GM18507 (cell line): ENCODE results near the gene DENND11.

Experiments
- DNase-seq: peaks from one replicate; pipeline ENCODE4 v3.0.0; 2011; ENCODE audit warnings: low read depth; ENCODE audit not compliant: insufficient read length; ENCODE audit errors: extremely low spot score
- FAIRE-seq: peaks from 2 replicates; lab custom pipeline; 2011; peaks lifted over from hg19 to GRCh38; lab: Jason Lieb, UNC

The DENND11 gene

GRCh38 chr7:141709749-141710148 is 7.8 kb upstream of the DENND11 start:
- DNase-seq = no peak
- FAIRE-seq = no peak

GRCh38 chr7:141709318-141709717 is 7.4 kb upstream of the DENND11 start:
- no peak for FAIRE-seq

GRCh38 chr7:141708351-141708750 is 6.4 kb upstream of the DENND11 start, which contains the start of gene WEE2:
Gene WEE2 (plus strand): TSS chr7:141708353. CDS start chr7:141708759, 406 bp downstream.
- no peak for FAIRE-seq

More at GRCh38 chr7:141709318-141709717, 7.4 kb upstream of the DENND11 start:
- DNase-seq = no peak

GRCh38 chr7:141706239-141707064 is 4.5 kb upstream of the DENND11 start:
- no peak for FAIRE-seq

More at GRCh38 chr7:141708351-141708750, 6.4 kb upstream of the DENND11 start, which contains the start of gene WEE2:
- DNase-seq = no peak

GRCh38 chr7:141704741-141705140 is 2.8 kb upstream of the DENND11 start:
- FAIRE-seq = no peak

More at GRCh38 chr7:141706239-141707064, 4.5 kb upstream of the DENND11 start:
- no peak for DNase-seq

GRCh38 chr7:141704112-141704511 is 2.1 kb upstream of the DENND11 start:
- FAIRE-seq (no peak), DNase-seq (no peak)

More at GRCh38 chr7:141704741-141705140, 2.8 kb upstream of the DENND11 start:
- no peak for DNase-seq

- no peak for FAIRE-seq
- no peak for DNase-seq
These were observed 926 bp upstream of the DENND11 start for GRCh38 chr7:141702892-141703291.

GRCh38 chr7:141701489-141702046 is 398 bp downstream of the DENND11 start:
- DNase-seq (peak; percentile 52), FAIRE-seq (peak; percentile 89)

GRCh38 chr7:141700848-141701371 is 1.1 kb downstream of the DENND11 start:
- peak; percentile 5 for FAIRE-seq

GRCh38 chr7:141700296-141700847 is 1.6 kb downstream of the DENND11 start:
- FAIRE-seq (no peak), DNase-seq (no peak)

More at GRCh38 chr7:141700848-141701371, 1.1 kb downstream of the DENND11 start:
- DNase-seq = no peak

- DNase-seq = no peak
- no peak for FAIRE-seq
These were observed 2.1 kb downstream of the DENND11 start for GRCh38 chr7:141699860-141700259.

- DNase-seq (no peak), FAIRE-seq (peak; percentile 64)
These were observed 3.5 kb downstream of the DENND11 start for GRCh38 chr7:141698247-141699015.

- no peak for FAIRE-seq
- DNase-seq = no peak
These were observed 4.6 kb downstream of the DENND11 start for GRCh38 chr7:141697211-141697871.

GRCh38 chr7:141696348-141696747 is 5.6 kb downstream of the DENND11 start:
- FAIRE-seq (no peak), DNase-seq (no peak)

- FAIRE-seq (no peak), DNase-seq (no peak)
These were observed 6.1 kb downstream of the DENND11 start for GRCh38 chr7:141695803-141696289.

- no peak for DNase-seq
- FAIRE-seq = no peak
These were observed 8.9 kb downstream of the DENND11 start for GRCh38 chr7:141693082-141693481.

- no peak for FAIRE-seq
- DNase-seq = no peak
These were observed 10.0 kb downstream of the DENND11 start for GRCh38 chr7:141691961-141692360.

GRCh38 chr7:141691540-141691939 is 10.4 kb downstream of the DENND11 start:
- no peak for FAIRE-seq
- no peak for DNase-seq
